Left ventricle myocardium superior (tissue), 1 donor: ENCODE results near the gene RPLP2. TPM values are rescaled to one million over a fixed set of nuclear protein-coding genes. Genes with fewer than 3 reads are reported as not detected.
A peak's percentile ranks its signal among the peaks of the same experiment; 100 is the strongest.

Source experiments
- ATAC-seq: fragments of 200-7000 bp; cut with Tn5 transposase; one replicate; pipeline ENCODE4 v1.9.1; 2020; ENCODE audit warnings: mild to moderate bottlenecking, moderate library complexity
- DNase-seq: peaks from one replicate; pipeline ENCODE4 v3.0.0-alpha.2; 2020
- intact Hi-C: fragments of 100-400 bp; cut with micrococcal nuclease; formaldehyde crosslinking; loops from one replicate; pipeline ENCODE4 v1.11.0; 2022
- total RNA-seq: library from RNA; stranded (reverse); fragmentation: NEBNext Ultra II Directional; extraction: Animal tissue kit (Norgen Biotek cat#: 25700); gene quantifications from one replicate; pipeline ENCODE4 v1.2.1, GENCODE V29; 2021
- donor health status: DM: no; HTN: yes; CAD: no; lungs with severe emphysema.

Gene RPLP2
- total RNA-seq, 1 donor from 2014 or later: 942 TPM

- no peak for ATAC-seq
- DNase-seq: no peak
- intact Hi-C loops: no loop called here
Observed at GRCh38 chr11:788953-789940, 20.5 kb upstream of the RPLP2 start.

DNA sequence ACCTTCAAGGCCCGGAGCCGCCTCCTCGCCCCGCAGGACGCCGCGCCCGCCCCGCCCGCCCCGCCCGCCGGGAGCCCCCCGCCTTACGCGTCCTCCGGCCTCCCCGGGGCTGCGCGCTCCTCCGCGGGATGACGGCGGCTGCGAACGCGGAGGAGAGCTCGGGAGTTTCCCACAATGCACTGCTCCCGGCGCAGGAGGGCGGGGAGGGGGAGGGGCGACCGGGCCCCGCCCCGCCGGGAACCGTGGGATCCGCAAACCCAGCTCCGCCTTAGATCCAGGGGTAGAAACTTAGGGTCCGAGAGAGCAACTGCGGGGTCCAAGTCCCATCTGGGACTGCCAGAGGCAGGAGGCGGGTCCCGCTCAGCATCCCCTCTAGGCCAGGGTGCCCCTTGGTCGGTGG is 19.8 kb upstream of the RPLP2 start, which contains the start of gene CEND1:
Gene CEND1, minus strand, starts transcription at position 148 of the 400 bp plus-strand sequence. CDS start 1,514 bp downstream, outside the sequence.
- intact Hi-C loops: no loop called here
- DNase-seq (peak; percentile 64), ATAC-seq (peak; percentile 22)

DNA sequence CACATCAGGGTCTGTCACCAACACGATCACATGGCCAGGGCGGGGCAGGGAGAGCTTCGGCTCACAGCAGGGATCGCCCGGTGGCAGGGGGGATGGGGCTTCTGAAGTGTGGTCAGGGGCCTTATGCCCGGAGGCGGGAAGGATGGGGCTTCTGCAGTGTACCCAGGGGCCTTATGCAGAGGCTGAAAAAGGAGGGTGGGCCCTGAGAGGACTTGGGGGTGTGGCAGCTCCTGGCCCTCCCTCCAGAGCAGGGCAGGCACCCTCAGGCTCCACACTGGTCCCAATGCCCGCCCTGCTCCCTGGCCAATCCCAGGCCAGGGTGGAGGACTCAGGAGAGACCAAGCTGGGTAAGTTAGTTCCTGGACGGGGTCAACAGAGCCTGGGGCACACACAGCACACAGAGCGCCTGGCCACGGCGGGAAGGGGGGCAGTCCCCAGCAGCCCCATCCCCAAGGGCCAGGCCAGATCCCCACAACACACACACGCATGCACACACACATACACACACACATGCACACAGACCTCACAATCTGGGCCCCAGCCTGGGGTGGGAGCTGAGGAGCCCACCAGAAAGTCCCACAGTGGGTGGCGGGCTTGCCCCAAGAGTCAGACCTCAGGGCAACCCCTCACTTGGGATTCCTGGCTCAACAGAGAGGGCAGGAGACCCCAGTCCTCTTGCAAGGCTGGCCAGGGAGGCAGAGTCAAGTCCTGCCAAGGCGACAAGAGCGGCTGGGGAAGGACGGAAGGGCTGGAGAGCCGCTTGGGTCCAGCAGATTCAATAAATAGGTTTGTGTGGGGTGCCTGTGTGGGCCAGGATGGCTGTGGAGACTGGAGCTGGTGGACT is 18.8 kb upstream of the RPLP2 start:
- DNase-seq (peak; percentile 23), ATAC-seq (no peak)
- intact Hi-C loops: no loop called here

DNA sequence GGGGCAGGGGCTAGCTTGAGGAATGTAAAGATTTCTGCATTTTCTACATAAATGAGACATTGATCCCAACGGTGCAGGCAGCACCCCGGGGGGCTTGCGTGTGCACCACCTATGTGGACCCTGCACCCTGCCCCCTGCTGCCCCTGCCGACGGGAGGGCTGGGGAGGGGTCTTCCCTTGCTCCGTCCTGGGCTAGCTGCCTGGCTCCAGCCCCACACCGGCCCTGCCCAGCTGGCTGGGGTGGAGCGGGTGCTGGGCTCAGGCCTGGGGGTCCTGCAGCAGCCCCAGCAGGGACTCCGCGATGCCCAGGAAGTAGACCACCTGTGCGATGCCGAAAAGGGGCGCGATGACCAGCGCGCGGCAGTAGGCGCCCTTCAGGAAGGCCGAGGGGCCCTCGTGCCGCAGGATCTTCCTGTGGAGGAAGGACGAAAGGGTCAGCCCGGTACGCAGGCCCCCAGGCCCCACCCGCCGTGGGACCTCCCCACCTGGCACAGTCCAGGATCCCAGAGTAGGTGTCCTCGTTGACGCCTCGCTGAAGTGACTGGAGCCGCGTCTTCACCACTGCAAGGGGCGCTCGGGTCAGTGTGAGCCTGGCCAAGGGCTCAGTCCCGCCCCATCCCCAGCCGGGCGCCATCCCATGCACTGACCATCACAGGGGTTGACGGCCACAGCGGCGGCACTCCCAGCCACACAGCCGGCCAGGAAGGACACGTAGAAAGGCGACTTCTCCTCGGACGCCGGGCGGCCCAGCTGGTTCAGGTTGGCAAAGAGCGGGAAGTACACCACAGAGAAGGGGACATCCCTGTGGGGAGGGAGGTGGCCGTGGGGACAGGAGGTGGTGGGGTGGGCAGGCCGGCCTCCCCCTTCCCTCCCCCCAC is 17.9 kb upstream of the RPLP2 start:
- DNase-seq (no peak), ATAC-seq (no peak)
- intact Hi-C loops: no loop called here

DNA sequence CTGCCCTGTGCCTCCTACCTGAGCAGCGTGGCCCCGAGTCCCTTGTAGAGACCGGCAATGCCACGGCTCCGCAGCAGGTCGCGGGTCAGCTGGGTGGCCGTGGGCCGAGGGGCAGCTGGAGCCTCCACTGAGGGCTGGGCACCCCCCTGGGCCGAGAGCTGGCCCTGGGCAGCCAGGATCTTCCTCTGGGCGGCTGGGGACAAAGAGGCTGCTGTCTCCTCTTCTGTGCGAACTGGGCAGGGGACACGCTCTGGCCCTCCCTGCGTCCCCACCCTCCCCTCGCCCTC is 17.3 kb upstream of the RPLP2 start:
- intact Hi-C loops: no loop called here
- no peak for DNase-seq
- ATAC-seq: no peak

DNA sequence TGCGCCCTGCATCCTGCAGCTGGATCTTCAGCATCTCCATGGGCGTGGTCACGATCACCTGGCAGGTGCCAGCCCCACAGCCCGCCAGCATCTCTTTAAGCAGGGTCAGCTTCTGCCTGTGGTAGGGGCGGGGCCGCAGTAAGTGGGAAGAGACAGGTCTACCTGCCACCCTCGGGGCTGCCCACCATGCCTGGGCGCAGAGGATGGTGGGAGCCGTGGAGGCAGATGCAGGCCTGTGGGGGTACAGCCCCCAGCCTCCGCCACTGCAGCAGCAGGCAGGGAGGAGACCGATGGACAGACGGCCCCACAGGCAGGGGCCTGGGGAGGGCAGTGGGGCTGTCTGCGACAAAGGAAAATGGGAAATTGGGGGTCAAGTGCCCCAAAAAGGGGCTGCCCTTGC is 16.9 kb upstream of the RPLP2 start:
- DNase-seq: no peak
- intact Hi-C loops: no loop called here
- ATAC-seq: no peak

DNA sequence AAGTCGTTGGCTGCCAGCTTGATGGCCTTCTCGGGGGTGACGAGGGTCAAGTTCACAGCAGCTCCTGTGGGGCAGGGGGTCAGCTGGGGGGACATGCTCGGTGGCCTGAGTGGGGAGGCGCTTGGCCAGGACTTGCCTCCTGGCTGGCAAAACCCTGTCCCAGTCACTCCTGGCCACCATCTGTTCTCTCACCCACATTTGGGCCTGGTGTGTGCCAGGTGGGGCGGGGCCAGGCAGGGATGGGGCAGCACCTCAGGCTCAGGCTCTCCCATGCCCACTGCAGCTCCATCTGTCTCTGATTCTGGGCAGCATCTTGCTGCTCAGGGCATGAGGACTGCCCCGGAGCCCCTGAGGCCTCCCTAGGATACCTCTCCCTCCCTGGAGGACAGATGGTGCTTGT is 16.2 kb upstream of the RPLP2 start:
- no peak for ATAC-seq
- intact Hi-C loops: no loop called here
- DNase-seq: no peak

- intact Hi-C loops: no loop called here
- DNase-seq: no peak
- ATAC-seq: no peak
Observed at GRCh38 chr11:794013-794765, 15.6 kb upstream of the RPLP2 start.

DNA sequence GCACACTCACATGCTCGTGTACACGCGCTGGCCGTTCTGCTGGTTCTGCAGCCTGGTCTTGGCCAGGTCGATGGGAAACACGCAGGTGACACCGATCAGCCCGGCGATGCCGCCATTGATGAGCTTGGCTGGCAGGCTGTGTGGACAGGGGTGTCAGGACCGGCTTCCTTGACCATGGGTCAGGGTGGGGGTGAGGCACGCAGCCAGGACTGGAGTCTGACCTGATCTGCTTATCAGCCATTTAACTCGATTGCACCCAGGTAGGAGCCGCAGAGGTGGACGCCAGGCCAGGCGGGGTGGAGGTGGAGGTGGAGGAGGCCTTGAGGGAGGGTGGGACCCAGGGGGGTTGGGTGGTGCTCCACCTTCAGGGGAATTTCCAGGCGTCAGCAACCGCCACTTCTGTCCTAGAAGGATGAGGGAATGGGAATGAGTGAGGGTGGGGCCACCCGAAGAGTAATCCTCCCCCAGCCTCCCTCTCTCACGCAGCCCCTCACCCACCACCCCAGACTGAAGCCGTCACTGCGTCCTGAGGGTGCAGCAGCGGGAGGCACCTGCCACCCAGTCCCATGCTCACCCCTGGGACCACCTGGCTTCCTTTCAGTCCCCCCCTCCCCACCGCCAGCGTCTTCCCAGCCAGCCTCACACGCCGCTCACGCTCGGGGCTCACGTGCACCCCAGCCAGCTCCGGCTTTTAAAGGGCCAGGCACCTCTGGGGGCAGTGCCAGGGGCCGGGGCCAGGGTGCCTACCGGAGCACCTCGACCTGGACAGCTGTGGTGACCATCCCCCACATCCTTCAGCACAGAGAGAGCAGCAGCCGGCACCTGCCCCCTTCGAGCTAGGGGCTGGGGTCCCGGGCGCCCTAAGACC is 14.8 kb upstream of the RPLP2 start:
- ATAC-seq (no peak), DNase-seq (peak; percentile 34)
- intact Hi-C loops: no loop called here

- DNase-seq (peak; percentile 81), ATAC-seq (peak; percentile 57)
- intact Hi-C loops: no loop called here
Observed at GRCh38 chr11:795634-796564, 13.9 kb upstream of the RPLP2 start.

DNA sequence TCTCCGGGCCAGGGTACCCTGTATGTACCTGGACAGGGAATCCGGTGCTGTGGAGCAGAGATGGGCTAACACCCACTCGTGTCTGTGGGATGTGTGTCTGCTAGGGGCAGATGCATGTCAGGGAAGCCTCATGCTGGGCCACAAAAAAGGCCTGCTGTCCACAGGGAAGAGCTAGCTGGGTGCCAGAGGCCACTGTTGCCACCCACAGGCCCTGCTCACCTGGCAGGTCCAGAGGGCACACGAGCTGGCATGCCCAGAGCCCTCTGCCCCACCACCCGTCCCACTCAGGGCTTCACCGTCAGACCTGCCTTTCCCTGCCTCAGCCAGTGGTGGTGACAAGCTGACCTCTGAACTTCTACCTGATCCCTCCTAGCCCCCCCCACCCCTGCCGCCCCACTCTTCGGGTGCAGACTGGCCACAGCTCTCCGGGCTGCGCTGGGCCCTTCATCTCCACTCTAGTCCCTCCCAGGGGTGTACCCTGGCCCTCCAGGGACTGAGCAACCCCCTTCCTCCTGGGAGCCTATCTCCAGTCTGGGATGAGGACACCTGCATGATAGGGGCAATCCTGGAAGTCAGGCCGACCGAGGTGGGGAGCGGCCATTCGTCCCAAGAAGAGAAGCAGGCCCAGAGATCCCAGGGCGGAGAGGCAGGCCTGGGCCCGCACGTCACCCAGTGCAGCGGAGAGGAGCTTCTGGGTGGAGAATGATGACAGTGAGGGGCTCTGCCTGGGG is 13.0 kb upstream of the RPLP2 start:
- intact Hi-C loops: no loop called here
- DNase-seq (peak; percentile 34), ATAC-seq (no peak)

GRCh38 chr11:797296-798092 is 12.3 kb upstream of the RPLP2 start:
- intact Hi-C loops: no loop called here
- ATAC-seq (peak; percentile 57), DNase-seq (peak; percentile 78)

DNA sequence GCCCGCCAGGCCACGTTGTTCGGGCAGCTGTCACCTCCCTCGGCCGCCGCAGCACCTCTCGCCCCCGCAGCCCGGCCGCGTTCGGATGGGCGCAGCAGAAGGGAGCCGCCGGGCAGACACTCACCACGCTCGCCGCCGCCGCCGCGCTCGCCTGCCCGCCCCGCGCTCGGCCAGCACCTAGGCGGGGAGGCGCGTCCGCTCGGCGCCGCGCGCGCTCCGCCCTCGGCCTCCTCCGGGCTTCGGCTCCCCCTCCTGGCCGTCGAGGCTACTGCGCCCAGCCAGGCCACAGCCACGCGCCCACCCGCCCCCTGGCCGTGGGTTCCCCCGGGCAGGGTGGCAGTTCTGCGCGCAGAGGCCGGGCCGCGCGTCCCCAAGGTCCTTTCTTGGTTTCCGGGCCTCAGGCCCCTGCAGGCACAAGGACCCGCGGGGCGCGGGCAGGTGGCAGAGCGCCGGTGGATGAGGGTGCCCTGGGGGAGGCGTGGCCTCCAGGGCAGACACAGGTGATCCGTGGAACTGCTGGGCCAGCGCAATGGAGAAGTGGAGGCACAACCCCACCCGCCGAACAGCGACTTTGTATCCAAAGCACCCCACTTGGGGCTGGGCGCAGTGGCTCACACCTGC is 11.6 kb upstream of the RPLP2 start, which contains the start of gene SLC25A22:
Gene SLC25A22, minus strand, starts transcription at position 189 of the 621 bp plus-strand sequence. CDS start 3,275 bp downstream, outside the sequence.
- DNase-seq: peak; percentile 90
- ATAC-seq: peak; percentile 76
- intact Hi-C loops: no loop called here

- ATAC-seq (no peak), DNase-seq (peak; percentile 31)
- intact Hi-C loops: no loop called here
Observed at GRCh38 chr11:799641-800316, 10.0 kb upstream of the RPLP2 start.
